BLaER1 treated with 17β-estradiol and CSF1 and Interleukin-3, amounts not matched to agents 10 nM and 100 nM (cell line): Measurements from ENCODE around the gene ABCA4.

ENCODE experiments used
- H3K27ac ChIP-seq, 11 experiments: shearing (Covaris generic); formaldehyde crosslinking; 2 replicates each; pipeline ENCODE4 v1.8.1; 2022
- H3K27me3 ChIP-seq, 11 experiments: shearing (Covaris generic); formaldehyde crosslinking; 2 replicates each; pipeline ENCODE4 v1.8.1; 2022
- H3K36me3 ChIP-seq, 11 experiments: shearing (Covaris generic); formaldehyde crosslinking; 2 replicates each; pipeline ENCODE4 v1.8.1; 2022
- H3K4me1 ChIP-seq, 10 experiments: shearing (Covaris generic); formaldehyde crosslinking; 2 replicates each; pipeline ENCODE4 v1.8.1; 2022
- H3K4me2 ChIP-seq, 11 experiments: shearing (Covaris generic); formaldehyde crosslinking; 2 replicates each; pipeline ENCODE4 v1.8.1; 2022
- H3K4me3 ChIP-seq, 10 experiments: shearing (Covaris generic); formaldehyde crosslinking; 2 replicates each; pipeline ENCODE4 v1.8.1; 2022
- H3K9ac ChIP-seq, 11 experiments: shearing (Covaris generic); formaldehyde crosslinking; 2 replicates each; pipeline ENCODE4 v1.8.1; 2022
- H3K9me3 ChIP-seq, 11 experiments: shearing (Covaris generic); formaldehyde crosslinking; replicated peaks in 1 of 11; 2 replicates each; pipeline ENCODE4 v1.8.1; 2022
- H4K20me1 ChIP-seq, 11 experiments: shearing (Covaris generic); formaldehyde crosslinking; 2 replicates each; pipeline ENCODE4 v1.8.1; 2022
- Cebpa-rat ChIP-seq, 11 experiments: shearing (Covaris generic); IDR thresholded peaks; 2 replicates each; pipeline ENCODE4 v1.8.1; 2022

The ABCA4 gene

DNA sequence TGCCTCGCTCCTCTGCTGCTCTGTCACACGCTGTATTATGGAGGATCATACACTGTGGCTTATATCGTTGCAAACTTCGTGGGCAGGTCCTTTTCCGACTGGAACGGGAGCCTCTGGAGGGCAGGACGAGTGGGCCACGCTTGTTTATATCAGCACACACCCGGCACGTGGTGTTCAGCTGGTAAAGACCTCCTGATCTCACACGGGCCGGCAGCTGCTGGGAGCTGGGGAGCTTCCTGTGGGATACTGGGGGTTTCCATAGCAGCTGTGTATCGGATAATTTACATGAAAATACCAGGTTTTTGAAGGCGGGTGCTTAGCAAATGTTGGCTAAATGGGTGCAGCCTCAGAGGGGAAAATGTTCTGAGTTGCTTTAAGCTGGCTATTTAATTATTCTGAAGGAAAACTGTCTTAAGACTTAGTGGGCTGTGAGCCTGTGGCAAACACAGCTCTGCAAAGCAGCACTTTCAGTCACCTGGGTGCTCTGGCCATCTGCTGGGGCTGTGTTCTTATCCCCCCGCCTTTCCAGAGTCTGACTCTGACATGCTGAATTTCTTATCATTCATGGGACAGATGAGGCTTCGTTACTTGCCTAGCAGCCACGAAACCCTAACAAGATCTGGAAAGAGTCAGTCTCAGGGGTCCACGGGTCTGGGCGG lies 108.1 kb downstream of the ABCA4 start:
- Histone ChIP-seq H3K9ac (no peak overlapping the region), H4K20me1 (no peaks in the 10 kb centered on the region), H3K27me3 (peaks cover 0 to 8% (median 0%) of the 10 kb centered on the region in 11 experiments; a peak in 4 of 22 replicates), H3K4me2 (peak overlapping the region in 6 of 11 experiments; percentile 2 to 32 (median 10); a peak in 4 of 22 replicates), H3K4me3 (no peak overlapping the region), H3K27ac (no peak overlapping the region), H3K9me3 (no peaks in the 10 kb centered on the region), H3K4me1 (peaks cover 10 to 24% (median 15%) of the 10 kb centered on the region in 10 experiments; a peak in 17 of 20 replicates), H3K36me3 (no peaks in the 10 kb centered on the region)
- TF ChIP-seq Cebpa-rat (IDR thresholded peaks at IDR 0.05): no peak

DNA sequence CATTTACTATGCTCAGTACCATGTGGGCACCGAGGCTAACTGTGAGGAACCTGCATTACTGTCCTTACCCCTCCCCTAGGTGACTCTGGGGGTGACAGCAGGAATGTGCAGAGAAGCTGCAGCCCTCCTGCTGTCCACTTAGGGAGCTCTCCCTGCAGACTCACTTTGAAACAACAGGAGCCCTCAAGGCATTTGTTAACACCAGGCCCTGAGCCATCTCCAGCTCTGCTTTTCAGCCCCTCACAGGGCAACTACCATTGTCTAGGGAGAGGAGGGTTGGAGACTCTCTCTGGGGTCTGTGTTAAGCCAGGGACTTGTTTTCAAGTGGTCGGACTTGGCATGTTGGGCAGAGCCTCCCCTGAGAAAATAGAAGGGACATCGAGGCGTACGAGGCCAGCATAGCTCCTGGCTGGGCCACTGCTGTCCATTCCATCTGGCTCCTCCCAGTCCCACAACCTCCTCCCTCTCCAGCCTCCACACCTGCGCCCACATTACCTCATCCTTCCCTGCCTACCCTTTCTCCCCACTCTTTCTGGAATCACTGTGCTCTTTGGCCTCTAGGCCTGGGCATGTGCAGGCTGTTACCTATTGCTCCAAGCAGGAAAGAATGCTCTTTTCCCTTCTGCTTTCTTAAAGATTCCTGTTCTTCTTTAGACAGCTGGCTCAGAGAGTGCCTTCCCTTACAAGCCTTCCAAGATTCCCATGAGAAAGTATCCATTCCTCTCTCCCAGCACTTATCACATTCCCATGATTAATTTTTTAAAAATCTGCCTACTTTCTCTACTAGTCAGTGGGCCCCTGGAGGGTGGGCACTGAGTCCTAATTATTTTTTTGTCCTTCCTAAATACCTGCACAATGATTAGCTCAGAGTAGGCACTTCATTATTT lies 109.0 kb downstream of the ABCA4 start:
- Histone ChIP-seq H3K9me3 (no peaks in the 10 kb centered on the region), H3K27ac (no peak overlapping the region), H4K20me1 (no peaks in the 10 kb centered on the region), H3K9ac (no peak overlapping the region), H3K27me3 (peaks cover 0 to 8% (median 0%) of the 10 kb centered on the region in 11 experiments; a peak in 4 of 22 replicates), H3K4me3 (no peak overlapping the region), H3K36me3 (no peaks in the 10 kb centered on the region), H3K4me1 (peaks cover 4 to 16% (median 9%) of the 10 kb centered on the region in 10 experiments; a peak in 16 of 20 replicates), H3K4me2 (0 out of 22 replicates have a peak overlapping the region, but pooled peaks of 1 of the 11 experiments have one; percentile 12)
- TF ChIP-seq Cebpa-rat (IDR thresholded peaks at IDR 0.05): no peak

DNA sequence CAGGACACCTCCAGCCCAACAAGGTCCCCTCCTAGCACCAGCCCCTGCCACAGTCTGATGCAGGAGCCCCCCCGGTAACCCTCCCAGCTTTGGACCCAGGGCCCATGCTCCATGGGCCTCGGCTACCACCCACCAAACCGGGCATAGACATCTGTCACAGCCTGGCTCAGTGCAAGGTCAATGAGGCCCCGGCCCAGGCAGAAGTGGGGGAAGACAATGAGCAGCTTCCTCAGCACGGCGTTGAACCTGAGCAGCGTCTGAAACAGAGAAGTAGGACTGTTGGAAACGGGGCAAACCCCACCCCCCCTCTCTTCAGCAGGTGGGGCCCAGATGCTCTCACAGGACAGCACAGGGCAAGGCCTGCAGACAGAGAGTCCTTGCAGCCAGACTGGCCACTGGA lies 109.8 kb downstream of the ABCA4 start:
- Histone ChIP-seq H4K20me1 (no peaks in the 10 kb centered on the region), H3K9ac (no peak overlapping the region), H3K4me1 (peaks cover 0 to 16% (median 9%) of the 10 kb centered on the region in 10 experiments; a peak in 8 of 20 replicates), H3K27ac (no peak overlapping the region), H3K9me3 (no peaks in the 10 kb centered on the region), H3K27me3 (peaks cover 0 to 8% (median 0%) of the 10 kb centered on the region in 11 experiments; a peak in 4 of 22 replicates), H3K36me3 (no peaks in the 10 kb centered on the region), H3K4me3 (no peak overlapping the region), H3K4me2 (no peak overlapping the region)
- TF ChIP-seq Cebpa-rat (IDR thresholded peaks at IDR 0.05): no peak

DNA sequence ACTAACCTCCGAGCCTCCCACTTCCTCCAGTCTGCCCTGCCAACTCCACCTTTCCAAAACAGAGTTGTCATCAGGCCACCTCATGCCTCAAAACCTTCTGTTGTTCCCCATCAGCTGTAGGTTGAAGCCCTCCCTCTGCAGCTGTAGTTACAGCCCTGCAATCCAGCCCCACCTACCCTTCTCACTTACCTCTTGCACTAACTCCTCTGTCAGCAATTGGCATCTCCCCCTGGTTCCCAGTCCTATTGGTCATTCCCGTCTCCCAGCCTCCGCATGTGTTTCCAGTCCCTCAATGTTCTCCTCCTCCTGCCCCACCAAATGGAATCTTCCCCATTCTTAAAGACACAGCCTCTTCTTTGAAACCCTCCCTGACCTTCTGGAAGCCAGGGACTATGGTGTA lies 111.6 kb downstream of the ABCA4 start:
- Histone ChIP-seq H3K27me3 (peaks cover 0 to 8% (median 0%) of the 10 kb centered on the region in 11 experiments; a peak in 4 of 22 replicates), H3K4me2 (no peak overlapping the region), H4K20me1 (no peaks in the 10 kb centered on the region), H3K4me1 (peaks cover 0 to 13% (median 10%) of the 10 kb centered on the region in 10 experiments; a peak in 11 of 20 replicates), H3K4me3 (no peak overlapping the region), H3K9ac (no peak overlapping the region), H3K27ac (no peak overlapping the region), H3K9me3 (no peaks in the 10 kb centered on the region), H3K36me3 (no peaks in the 10 kb centered on the region)
- TF ChIP-seq Cebpa-rat (IDR thresholded peaks at IDR 0.05): no peak

DNA sequence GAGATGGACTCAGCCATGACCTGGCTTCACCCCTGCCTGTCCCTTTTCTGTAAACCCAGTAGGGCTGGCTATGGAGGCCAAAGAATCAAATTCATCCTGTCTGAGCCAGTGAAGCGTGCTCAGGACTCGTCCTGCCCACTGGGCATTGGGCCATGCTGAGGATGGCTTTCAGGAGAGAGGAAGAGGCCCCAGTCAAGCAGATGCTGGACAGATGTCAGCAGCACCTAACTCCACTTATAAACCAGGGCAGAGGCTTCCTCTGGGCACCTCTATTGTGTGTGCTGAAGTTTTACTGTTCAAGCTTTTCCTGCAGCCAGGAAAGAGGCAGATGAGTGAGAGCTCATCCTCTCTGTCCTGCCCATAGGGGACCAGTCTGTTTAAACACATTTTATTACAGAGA lies 114.3 kb downstream of the ABCA4 start:
- H3K4me3 ChIP-seq: no peak overlapping the region
- no peaks in the 10 kb centered on the region for H3K27me3 ChIP-seq
- H3K4me1 ChIP-seq: peaks cover 0 to 12% (median 0%) of the 10 kb centered on the region in 10 experiments; a peak in 3 of 20 replicates
- no peaks in the 10 kb centered on the region for H4K20me1 ChIP-seq
- no peak for TF ChIP-seq Cebpa-rat (IDR thresholded peaks at IDR 0.05)
- no peak overlapping the region for H3K27ac ChIP-seq
- no peaks in the 10 kb centered on the region for H3K36me3 ChIP-seq
- H3K9ac ChIP-seq: no peak overlapping the region
- no peaks in the 10 kb centered on the region for H3K9me3 ChIP-seq
- no peak overlapping the region for H3K4me2 ChIP-seq

DNA sequence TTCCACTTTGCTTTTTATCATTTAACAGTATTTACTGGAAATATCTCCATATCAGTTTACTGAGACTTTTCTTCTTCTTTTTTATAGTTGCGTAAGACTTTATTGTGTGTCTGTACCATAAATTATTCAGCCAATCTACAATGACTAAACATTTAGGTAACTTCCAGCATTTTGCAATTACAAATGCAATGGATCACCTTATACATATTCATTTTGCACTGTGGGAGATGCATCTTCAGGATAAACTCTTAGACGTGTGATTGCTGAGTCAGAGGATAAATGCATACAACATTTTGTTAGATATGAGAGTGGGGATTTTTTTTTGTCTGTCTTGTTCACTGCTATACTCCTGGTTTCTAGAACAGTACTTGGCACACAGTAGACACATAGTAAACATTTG lies 116.0 kb downstream of the ABCA4 start:
- no peaks in the 10 kb centered on the region for H3K9me3 ChIP-seq
- H4K20me1 ChIP-seq: no peaks in the 10 kb centered on the region
- peak overlapping the region in 3 of 11 experiments; percentile 12 to 18 (median 13); a peak in 2 of 22 replicates for H3K4me2 ChIP-seq
- H3K4me1 ChIP-seq: peaks cover 0 to 12% (median 0%) of the 10 kb centered on the region in 10 experiments; a peak in 3 of 20 replicates
- no peak overlapping the region for H3K27ac ChIP-seq
- H3K9ac ChIP-seq: no peak overlapping the region
- no peaks in the 10 kb centered on the region for H3K27me3 ChIP-seq
- TF ChIP-seq Cebpa-rat (IDR thresholded peaks at IDR 0.05): peak in 2 of 11 experiments; percentile 11 to 33; a peak in 1 of 22 replicates
- H3K36me3 ChIP-seq: no peaks in the 10 kb centered on the region
- H3K4me3 ChIP-seq: no peak overlapping the region

DNA sequence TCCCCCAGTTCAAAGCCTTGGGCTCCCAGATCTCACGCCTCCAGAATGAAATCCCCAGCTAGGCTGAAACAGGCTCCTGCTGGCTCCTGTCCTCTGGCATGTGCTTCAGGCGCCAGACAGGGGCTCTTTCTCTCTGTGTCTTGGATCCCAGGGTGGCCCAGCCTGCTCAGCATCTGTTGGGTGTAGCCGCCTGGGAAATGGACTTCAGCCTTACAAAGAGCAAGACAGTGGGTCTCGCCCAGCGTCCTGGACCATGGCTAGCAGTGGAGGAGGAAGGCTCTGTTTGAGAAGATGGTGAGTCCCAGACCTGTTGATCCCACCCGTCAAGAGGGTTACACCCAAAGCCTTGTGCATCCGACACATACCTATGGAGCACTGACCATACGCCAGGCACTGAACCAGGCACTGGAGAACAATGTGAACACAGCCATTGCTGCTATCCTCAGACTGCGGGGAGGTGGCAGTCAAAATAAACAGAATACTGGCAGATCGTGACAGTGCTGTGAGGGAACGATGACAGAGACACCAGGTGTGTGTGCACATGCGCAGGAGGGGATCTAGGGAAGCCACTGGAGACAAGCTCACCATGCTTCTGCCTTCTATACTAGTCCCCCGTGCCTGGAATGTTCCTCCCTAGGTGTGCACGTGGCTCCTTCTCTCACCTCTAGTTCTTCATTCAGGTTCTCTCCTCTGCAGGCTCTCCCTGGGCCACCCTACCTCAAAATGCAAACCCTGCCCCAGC lies 118.7 kb downstream of the ABCA4 start:
- Histone ChIP-seq H3K4me3 (no peak overlapping the region), H3K36me3 (no peaks in the 10 kb centered on the region), H3K9ac (no peak overlapping the region), H3K4me1 (peaks cover 0 to 15% (median 0%) of the 10 kb centered on the region in 10 experiments; a peak in 3 of 20 replicates), H4K20me1 (no peaks in the 10 kb centered on the region), H3K4me2 (no peak overlapping the region), H3K27me3 (no peaks in the 10 kb centered on the region), H3K9me3 (no peaks in the 10 kb centered on the region), H3K27ac (no peak overlapping the region)
- TF ChIP-seq Cebpa-rat (IDR thresholded peaks at IDR 0.05): no peak

DNA sequence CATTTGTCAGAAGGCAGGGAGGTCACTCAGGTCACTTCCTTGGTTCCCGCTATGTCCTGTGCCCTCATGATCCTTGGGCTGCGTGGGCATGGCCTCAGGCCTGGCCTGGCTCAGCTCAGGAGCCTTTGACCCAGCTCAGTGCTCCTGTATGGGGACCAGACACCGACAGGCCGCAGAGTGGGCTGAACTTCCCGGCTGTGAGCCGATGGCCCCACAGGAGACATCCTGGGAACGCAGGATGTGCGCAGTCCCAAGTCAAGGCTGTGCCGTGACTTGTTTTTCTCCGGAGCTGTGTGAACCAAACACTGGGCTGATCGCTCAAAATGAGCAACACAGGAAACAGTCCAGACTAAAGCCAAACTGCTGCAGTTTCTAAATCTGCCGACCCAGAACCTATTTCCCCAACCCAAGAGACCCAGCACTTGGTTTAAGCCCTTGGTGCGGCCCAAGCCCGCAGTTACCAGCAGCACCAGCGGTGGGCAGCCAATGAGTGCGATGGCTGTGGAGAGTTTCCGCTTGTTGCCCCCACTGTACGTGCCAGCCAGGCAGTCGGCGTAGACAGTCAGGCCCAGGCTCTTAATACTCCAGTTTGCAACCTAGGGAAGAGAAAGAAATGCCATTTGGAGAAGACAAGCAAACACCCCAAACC lies 119.4 kb downstream of the ABCA4 start:
- Histone ChIP-seq H3K9ac (no peak overlapping the region), H3K27ac (no peak overlapping the region), H3K4me1 (peaks cover 0 to 15% (median 0%) of the 10 kb centered on the region in 10 experiments; a peak in 3 of 20 replicates), H3K9me3 (no peaks in the 10 kb centered on the region), H3K4me2 (no peak overlapping the region), H4K20me1 (no peaks in the 10 kb centered on the region), H3K4me3 (no peak overlapping the region), H3K36me3 (no peaks in the 10 kb centered on the region), H3K27me3 (no peaks in the 10 kb centered on the region)
- no peak for TF ChIP-seq Cebpa-rat (IDR thresholded peaks at IDR 0.05)
